GM19238 (cell line): ENCODE data around the gene RASSF4.

Experiments used
- DNase-seq: peaks from one replicate; pipeline ENCODE4 v3.0.0; 2011; ENCODE audit warnings: low spot score; ENCODE audit not compliant: insufficient read length

RASSF4 gene

DNA sequence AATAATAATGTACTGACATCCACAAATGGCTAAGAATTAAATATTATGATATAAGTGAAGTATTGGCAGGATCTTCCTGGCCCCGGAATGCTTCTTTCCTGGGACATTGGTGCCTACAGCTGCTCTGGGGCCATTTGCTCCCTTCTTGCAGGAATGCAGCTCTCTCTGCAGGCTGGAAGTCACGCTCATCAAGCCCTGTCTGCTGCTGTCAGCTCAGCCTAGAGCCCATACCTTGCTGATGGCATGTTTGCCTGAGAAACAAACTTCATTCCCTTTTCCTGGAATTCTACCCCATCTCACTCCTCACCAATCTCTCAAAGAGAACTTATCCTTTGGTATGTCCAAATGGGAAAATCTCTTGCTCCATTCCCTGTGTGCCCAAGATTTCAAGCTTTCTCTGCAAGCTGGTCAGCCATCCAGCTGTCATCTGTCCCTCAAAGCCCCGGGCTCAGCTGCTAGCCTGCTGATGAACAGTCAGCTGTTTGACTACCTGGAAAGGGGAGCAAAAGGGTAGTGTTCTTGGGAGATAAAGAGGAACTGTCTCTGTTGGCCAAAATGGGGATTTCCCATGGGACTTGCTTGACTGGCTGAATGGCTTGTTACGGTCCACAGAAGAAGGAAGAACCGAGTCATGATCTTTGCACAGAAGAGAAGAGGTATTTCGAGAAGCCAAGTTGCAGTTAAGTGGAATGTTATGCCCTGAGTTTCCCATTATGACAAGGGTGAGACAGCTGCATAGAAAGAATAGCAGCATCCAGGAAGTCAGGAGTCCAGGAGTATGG, 12.0 kb upstream of the RASSF4 start:
- DNase-seq: no peak

DNA sequence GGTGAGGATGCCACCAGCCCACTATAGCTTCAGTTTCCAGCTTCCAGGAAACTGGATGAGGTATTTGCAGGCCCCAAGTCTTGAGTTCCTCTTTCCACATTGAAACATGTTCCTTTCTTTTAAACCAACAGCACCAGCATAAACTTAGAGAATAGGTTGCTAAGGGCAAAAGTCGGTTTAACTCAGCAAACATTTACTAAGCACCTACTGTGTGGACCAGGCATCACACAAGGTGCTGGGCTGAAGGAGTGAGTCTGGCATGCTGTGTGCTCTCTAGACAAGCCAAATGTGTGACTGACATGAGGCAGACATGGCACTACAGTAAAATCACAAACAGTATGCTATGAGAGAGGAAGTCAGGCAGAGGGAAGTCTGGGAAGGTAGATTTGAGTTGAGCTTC, 11.0 kb upstream of the RASSF4 start:
- DNase-seq: no peak

DNA sequence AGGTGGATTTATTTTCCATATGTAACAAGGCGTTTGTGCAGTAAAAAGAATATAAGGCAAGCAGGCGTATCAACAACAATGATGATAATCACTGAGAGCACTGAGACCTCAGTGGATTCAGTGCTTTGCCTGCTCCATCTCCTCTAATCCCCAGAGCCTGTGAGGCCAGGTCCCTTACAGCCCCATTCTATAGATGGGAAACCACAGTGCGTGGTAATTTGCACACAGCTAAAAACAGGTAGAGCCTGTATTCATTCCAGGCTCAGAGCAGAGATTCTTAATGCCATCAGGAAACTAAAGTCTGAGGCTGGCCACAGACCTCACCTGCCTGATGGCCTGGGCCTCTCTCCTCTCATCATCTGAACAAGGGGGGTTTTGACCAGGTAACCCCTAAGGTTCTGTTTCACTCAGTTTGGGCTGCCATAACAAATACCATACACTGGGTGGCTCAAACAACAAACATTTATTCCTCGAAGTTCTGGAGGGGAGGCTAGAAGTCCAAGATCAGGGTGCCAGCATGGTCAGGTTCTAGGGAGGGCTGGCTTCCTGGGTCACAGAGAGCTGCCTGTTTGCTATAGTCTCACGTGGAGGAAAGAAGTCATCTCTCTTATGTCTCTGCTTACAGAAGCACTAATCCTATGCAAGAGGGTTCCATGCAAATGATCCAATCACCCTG, 10.3 kb upstream of the RASSF4 start:
- DNase-seq: no peak

DNA sequence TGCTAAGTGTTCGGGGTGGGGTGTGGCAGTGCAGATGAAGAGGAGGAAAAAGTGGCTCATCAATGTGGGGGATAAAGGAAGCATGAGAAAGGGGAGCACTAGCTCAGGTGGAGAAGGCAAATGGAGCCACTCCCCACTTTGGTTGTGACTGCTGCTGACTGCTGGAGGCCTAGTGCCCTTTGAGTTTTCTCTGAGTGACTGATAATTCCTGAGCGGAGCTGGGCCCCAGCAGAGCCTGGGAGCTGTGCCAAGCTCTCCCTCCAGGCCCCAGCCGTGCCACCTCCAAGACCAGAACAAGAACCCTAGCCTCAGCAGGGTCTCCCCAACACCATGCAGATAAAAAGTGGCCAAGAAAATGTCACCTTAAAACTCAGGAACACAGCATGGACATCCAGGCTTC, 9.7 kb upstream of the RASSF4 start:
- DNase-seq: no peak

DNA sequence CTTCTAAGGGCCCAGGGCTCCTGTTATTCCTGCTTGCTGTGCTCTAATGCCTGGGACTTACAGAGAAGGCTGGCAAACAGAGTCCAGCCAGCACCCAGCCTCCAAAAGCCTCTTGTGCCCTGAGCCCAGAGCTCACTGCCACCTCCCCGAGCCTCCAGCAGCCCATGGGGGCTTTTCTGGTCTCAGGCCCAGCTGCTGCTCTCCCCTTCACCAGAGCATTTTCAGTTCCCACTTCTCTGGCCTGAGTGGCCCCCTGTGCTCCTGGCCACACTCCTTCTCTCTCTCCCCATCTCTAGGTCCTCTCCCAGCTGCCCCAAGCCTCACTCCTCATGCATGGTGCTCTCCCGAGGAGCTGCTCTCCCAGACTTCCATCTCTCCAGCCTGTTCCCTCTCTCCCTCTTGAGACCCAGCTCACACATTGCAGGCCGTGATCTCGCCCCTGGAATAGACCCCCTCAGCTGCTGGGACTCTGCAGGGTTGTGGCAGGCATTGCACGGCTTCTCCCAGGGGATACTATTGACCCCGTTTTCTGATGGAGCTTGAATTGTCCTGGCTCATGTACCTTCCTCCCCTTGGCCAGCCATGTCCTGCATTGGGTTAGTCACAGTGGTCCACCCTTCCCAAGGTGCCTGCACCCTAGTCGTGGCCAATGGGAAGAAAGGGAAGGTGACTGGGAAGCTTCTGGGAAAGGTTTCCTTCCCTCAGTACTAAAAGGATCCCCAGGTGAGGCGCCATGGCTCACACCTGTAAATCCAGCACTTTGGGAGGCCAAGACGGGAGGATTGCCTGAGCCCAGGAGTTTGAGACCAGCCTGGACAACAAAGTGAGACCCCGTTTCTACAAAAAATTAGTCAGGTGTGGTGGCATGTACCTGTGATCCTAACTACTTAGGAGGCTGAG, 9.0 kb upstream of the RASSF4 start:
- DNase-seq: no peak

DNA sequence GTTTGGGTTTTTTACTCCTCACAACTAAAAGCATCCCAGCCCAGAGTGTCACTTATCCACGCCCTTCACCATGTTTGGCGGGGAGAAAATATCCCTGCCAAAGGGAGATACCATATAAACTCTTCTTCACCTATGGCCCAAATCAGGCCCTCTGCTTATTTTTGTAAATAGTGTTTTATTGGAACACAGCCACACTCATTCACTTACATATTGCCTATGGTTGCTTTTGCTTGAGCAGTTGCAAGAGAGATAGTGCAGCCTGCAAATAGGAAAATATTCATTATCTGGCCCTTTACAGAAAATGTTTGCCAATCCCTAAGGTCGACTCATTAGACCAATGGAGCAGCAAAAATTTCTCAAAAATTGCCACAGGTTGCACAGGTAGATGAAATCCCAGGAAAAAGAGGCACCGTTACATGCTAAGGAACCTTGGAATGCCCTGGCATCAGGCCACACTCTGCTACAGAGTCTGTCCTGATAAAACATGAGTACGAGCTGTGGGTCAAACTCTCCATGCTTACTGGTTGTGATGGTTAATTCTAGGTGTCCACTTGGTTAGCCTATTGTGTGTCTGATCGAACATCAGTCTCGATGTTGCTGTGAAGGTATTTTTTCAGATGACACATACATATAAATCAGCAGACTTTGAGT, 7.9 kb upstream of the RASSF4 start:
- DNase-seq: no peak

DNA sequence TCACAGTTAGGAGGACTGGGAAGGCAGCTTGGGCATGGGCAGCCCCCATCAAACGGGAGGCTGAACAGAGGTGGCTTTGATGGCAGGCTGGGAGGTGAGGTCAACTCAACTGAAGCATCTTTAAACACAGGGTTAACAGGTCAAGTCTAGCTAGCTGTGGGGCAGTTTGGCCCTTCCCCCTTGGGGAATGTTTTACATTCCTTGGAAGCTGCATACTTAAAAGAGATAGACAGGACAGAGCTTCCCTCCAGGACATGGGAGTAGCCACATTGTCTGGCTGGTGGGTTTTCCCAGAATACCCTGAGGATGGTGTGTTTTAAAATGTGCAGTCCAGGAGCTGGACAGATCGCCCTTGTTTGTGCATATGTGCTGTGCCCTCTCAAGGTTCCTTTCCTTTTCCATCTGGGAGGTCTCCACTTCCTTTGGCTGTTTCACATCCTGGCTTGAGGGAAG, 6.8 kb upstream of the RASSF4 start:
- DNase-seq: no peak

DNA sequence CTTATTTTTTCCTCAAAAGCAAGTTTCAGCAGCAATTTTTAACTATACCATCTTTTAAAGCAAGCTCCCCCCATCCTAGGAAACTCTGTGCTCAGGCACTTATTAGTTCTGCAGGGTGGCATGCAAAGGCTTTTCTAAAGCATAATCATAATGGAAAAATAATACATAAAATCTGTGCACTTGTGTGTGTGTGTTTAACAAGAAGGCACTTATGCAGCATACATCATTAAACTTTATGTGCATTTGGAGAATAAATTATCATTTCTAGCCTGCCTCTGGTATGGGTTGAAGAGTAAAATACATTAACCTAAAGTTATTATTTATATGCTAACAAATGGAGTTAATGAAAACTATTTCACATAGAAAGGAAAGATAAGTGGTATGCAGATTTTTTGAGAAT, 5.6 kb upstream of the RASSF4 start:
- DNase-seq: no peak

DNA sequence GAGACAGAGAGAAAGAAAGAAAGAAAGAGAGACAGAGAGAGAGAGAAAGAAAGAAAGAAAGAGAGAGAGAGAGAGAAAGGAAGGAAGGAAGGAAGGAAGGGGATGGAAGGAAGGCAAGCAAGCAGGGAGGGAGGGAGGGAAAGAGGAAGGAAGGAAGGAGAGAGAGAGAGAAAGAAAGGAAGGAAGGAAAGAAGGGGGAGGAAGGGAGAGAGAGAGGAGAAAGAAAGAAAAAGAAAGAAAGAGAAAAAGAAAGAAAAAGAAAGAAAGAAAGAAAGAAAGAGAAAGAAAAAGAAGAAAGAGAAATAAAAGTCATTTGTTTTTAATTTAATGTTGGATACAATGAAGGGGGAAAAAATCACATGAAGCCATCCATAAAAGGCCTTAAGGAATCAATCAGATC, 4.6 kb upstream of the RASSF4 start:
- no peak for DNase-seq

DNA sequence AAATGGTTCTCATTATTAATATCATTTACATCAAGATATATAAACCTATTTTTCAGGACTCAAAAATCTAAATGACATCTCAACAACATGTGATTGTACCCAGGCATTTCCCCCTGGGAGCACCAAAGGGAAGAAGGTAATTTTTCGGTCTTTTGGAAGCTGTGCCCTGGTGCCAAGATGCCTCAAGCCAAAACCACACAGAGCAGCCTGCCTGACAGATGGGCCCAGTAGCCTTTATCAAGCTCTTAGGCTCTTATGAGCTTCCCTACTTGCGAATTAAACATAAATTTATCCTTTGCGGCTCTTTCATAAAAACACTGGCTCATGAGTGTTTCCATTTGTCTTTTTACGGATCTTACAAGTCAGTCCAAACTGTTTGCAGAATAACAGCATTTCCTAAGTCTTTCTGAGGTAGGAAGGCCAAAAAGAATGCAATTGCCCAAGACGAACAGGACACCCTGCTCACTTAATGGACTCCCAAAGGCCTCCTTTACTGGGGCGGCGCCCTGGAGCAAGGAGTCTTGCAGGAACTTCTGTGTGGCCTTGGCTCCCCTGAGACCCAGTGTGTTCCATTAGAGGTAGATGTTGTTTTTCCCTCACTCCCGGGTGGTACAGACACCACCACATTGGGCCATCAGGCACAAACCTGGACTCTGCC, 4.1 kb upstream of the RASSF4 start:
- no peak for DNase-seq

DNA sequence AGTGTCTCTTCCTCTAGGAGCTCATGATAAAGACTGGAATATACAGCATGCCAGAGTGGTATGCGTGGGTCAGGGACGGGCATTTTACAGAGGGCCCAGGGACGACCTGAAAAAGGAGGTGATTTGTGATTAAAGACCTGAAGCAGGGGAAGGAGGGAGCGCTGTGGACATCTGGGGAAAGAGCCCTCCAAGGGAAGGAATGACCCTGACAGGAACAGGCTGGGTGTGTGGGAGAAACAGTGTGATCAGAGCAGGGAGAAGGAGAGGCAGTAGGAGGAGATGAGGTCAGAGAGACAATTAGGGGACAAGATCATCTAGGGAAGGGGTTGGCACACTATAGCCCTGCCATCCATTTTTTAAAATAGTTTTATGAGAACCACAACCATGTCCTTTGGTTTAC, 3.4 kb upstream of the RASSF4 start:
- no peak for DNase-seq

DNA sequence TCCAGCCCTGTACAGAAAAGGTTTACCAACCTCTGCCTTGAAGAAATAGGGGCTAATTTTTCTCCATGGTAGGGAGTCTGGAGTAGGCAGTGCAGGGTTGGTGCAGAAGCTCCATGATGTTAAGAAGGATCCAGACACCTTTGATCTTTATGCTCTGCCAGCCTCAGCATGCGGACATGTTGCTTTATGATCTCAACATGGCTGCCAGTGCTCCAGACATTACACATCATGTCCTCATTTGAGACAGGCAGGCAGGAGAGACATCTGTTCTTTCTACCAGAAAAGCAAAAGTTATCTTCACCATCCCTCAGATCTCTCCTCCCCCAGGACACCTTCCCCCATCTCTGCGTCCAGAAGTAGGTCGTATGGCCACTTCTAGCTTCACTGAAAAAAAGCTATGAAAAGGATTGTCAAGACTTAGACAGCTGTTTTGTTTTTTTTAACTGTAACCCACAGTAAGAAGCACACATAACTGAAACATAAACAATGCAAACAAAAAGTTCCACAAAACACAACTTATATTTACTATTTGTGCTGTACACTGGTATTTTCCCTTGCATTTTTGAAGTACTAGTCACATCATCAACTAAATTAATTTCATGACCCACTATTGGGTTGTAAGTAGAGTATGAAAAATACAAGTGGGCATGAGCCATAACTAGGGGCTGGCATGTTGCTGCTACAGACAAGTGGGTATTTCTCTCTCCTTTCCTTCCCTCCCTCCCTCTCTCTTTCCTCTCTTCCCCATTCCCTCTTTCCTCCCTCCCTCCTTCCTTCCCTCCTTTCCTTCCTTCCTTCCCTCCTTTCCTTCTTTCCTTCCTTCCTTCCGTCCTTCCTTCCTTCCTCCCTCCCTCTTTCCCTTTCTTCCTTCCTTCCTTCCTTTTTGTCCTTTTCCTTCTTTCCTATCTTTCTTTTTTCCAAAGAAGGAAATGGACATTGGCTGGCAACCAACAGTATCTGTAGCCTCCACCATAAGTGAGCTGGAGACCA, 2.6 kb upstream of the RASSF4 start:
- no peak for DNase-seq

DNA sequence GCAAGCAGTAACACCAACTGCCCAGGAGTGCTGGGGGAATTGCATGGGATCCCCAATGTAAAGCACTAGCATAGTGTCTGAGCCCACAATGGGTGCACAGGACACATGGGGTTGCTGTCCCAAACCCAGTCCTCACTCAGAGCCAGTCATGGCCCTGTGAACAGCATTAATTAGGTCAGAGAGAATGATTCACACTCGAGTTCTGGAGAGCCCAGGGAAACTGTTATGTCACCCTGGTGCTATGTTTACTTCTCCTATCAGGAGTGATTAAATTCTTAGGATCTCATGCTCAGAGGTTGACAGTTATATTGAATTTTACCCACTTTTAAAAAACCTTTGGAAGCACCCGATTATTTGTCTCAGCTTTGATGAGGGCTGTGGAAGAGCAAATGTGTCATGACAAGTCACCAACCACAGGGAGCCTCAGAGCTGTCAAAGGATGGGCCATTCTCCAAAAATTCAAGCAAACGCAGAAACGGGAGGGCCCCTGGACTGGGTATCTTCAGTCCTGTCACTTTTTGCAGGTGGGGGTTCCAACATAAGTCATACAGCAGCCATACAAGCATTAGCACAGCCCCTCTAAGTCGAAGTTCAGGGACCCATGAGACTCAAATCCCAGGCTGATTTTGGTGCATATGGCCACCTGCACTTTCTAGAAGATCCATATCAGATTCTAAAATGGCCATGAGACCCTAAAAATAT, 1.3 kb upstream of the RASSF4 start:
- no peak for DNase-seq

DNA sequence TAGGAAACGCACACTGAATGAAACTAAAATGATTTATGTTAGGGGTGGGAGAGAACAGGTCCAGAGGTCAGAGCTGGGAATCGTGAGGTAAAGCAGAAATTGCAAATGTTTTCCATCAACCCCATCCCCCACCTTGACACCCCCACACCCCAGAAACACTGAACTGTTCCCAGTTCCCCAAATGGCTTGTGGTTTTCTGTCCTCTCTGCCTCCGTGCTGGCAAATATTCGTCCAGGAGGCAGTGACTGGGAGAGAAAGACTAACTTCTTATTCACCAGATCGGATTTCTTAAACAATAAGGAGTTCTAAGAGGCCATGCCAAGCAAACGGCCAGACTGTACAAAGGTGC, 730 bp upstream of the RASSF4 start:
- no peak for DNase-seq

DNA sequence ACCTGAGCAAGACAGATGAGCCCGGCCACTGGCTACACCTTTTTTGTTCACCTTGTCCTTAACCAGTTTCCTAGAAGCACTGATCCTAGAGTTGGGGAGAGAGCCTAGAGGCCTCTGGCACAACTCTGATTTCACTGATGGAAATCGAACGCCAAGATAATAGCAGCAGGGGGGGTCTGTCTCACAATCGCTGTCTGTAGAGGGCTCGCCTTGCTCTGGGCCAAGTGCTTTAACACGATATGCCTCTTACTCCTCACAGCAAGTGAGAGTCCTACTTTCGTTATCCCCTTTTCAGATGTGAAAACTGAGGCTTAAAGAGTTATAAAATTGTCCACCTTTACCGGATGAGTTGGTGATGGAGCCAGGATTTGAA, 472 bp downstream of the RASSF4 start:
- no peak for DNase-seq

DNA sequence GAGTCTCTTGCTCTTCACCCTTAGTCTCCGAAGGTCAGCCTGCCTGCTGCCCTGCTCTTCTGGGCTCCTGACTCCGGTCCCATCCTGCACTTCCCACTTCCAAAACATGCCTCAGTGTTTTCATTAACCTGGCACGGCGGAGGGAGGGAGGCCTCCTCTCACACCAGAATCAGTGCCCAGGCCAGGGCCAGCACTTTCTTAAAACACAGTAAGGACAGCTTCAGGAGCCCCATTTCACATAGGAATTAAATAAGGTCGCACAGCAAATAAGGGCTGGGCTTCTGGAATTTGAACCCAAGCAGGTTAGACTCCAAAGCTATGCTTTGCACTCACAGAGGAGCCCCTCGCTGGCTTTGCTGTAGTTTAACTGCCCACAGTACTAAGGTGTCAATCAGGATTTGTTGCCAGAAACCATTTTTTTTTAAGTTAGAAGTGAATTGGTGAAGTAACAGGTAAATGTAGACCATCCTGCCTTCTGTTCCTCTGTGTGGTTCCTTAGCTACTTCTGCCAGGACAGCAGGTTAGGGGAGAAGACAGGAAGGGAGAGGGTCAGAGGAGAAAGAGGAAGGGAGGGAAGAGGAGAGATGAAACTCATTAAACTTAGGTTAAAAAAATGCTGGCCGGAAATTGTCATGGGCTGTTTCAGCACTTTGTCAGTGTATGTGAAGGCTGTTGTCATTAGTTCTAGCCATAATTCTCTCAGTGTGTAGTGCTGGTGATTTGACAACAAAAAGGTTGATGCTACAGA, 1.1 kb downstream of the RASSF4 start:
- no peak for DNase-seq

DNA sequence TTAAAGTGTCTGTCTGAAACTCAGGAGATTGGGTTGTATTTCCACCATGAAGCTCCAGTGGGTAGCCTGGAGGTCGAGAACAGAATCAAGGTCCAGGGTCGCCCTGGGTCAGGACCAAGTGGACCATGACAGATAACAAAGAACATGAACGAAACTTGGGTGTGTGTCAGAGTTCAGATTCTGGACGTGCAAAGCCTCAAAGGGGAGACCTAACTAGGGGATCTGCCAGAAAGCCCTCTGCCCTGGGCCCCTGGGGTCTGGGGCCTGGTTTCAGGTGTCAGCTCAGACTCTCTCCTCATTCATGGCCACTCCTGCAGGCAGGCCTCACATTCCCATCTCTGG, 1.6 kb downstream of the RASSF4 start:
- no peak for DNase-seq

DNA sequence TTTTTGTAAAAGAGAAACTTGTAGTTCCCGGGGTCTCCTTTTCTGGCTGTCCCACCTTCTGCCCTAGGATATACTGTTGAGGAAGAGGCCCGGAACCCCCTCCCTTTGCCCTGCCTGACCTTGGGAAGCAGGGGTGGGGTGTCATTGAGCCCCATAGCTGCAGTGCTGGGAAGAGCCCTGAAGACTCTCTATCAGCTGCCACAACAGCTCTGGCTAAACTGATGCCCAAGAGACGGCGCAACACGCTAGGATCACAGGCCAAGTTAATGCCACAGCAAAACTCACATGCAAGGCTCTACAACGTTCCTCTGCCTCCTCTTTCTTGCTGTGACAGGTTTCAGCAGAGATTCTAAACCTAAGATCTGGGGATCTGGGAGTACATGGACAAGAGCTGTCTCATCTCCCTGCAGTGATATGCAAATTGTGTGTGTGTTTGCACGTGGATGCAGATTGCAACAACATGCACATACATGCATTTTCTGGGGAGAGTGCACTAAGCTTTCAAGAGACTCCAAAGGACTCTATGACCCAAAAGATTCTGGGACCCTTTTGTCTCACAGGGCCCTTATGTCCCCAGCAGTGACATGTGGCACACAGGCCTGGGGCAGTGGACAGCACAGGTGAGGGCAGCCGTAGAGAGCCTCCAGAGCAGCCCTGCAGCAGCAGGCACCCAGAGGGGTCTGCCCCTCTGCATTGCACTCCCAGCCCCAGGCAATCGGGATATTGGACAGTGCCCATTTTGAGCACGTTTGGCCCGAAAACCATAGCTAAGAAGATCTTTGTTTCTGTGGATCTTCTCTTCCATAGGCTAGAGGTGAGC, 2.5 kb downstream of the RASSF4 start:
- no peak for DNase-seq
